Esophagus squamous epithelium (tissue), 5 donors: ENCODE results near the gene GPX4. TPM values are rescaled to one million over a fixed set of nuclear protein-coding genes. Genes with fewer than 3 reads are reported as not detected.
A peak's percentile ranks its signal among the peaks of the same experiment; 100 is the strongest.

ENCODE experiments used
- DNase-seq: peaks from one replicate; lab custom pipeline; 2025; lab: John Stamatoyannopoulos, UW
- H3K27ac ChIP-seq, 4 donors: fragments of 200-600 bp; sonication (generic); one replicate each; pipeline ENCODE4 v1.5.1; 2016 to 2019; ENCODE audit warnings: mild to moderate bottlenecking in 1 of 4
- H3K27me3 ChIP-seq, 4 donors: fragments of 200-600 bp; sonication (generic); 1 replicate in 3 of 4; 2 replicates in 1 of 4; pipeline versions ENCODE4 v1.5.1 to v1.6.0; 2017 to 2021; ENCODE audit warnings: antibody characterized with exemption in 1 of 4
- H3K36me3 ChIP-seq, 3 donors: fragments of 200-600 bp; sonication (generic); one replicate each; pipeline ENCODE4 v1.5.1; 2016 to 2019
- H3K4me1 ChIP-seq, 3 donors: fragments of 200-600 bp; sonication (generic); one replicate each; pipeline ENCODE4 v1.5.1; 2017 to 2019
- H3K4me3 ChIP-seq, 4 donors: fragments of 200-600 bp; sonication (generic); 1 replicate in 3 of 4; 2 replicates in 1 of 4; pipeline ENCODE4 v1.5.1; 2016 to 2019; ENCODE audit warnings: mild to moderate bottlenecking in 2 of 4, moderate library complexity in 1 of 4
- H3K9me3 ChIP-seq, 3 donors: fragments of 200-600 bp; sonication (generic); one replicate each; pipeline ENCODE4 v1.5.1; 2016 to 2019
- CTCF ChIP-seq, 6 experiments: fragments of 450-650 bp in 4 of 6; fragments of 200-600 bp in 2 of 6; sonication (generic) in 2 of 6; IDR thresholded peaks; one replicate each; pipeline ENCODE4 v1.5.1; 2016 to 2019; ENCODE audit warnings: antibody characterized with exemption in 6 of 6, mild to moderate bottlenecking in 4 of 6, moderate library complexity in 4 of 6
- POLR2A ChIP-seq, 4 donors: fragments of 450-650 bp; IDR thresholded peaks; one replicate each; pipeline ENCODE4 v1.6.1; 2017; ENCODE audit warnings: antibody characterized with exemption in 4 of 4, mild to moderate bottlenecking in 4 of 4, moderate library complexity in 3 of 4
- WGBS, 2 donors: methylation state at CpG; one replicate each; pipeline ENCODE4 v1.1.5; 2018; 5-methylcytosine and 5-hydroxymethylcytosine counted together
- intact Hi-C: fragments of 100-400 bp; cut with DNase I; formaldehyde crosslinking; loops from one replicate; pipeline ENCODE4 v1.15.0; 2022
- total RNA-seq, 4 donors: library from RNA; depleted of rRNA; stranded (reverse); fragments of >200 nt; gene quantifications; one replicate each; pipeline ENCODE4 v1.1.0, GENCODE V29; 2016
- donor health status: DM: yes; HTN: yes; CAD: no.

The GPX4 gene
- total RNA-seq, 4 donors from 2014 or later = 108 to 405 (median 244) TPM

GRCh38 chr19:1122972-1123363, 19.2 kb downstream of the GPX4 start:
- Histone ChIP-seq H3K4me3 (no peak overlapping the region), H3K36me3 (peaks cover 79 to 100% (median 83%) of the 10 kb centered on the region in 3 donors), H3K4me1 (peaks cover 17 to 58% (median 38%) of the 10 kb centered on the region in 3 donors), H3K27ac (peak overlapping the region in 3 of 4 donors; percentile 35 to 47 (median 36)), H3K27me3 (no peaks in the 10 kb centered on the region), H3K9me3 (no peaks in the 10 kb centered on the region)
- intact Hi-C loops = no loop called here
- no peak for DNase-seq
- WGBS, 2 donors = 13 to 35% methylated on average over 3 to 9 of the region's 21 CpGs
- TF ChIP-seq POLR2A (IDR thresholded peaks at IDR 0.05) (no peak), CTCF (IDR thresholded peaks at IDR 0.05) (no peak)

GRCh38 chr19:1123381-1123780, 19.6 kb downstream of the GPX4 start:
- 97% methylated on average over 10 of the region's 20 CpGs; no CpG with 5 or more reads in 1 of the 2 donors for WGBS, 2 donors

GRCh38 chr19:1123885-1124677, 20.3 kb downstream of the GPX4 start:
- peak overlapping the region; percentile 4 to 47 (median 36) for H3K27ac ChIP-seq
- H3K27me3 ChIP-seq = no peaks in the 10 kb centered on the region
- no peaks in the 10 kb centered on the region for H3K9me3 ChIP-seq
- H3K4me1 ChIP-seq = peaks cover 22 to 65% (median 42%) of the 10 kb centered on the region in 3 donors
- no peak for DNase-seq
- intact Hi-C loops = no loop called here
- H3K4me3 ChIP-seq = no peak overlapping the region
- 76% methylated on average over 5 of the region's 23 CpGs; no CpG with 5 or more reads in 1 of the 2 donors for WGBS, 2 donors
- no peak for TF ChIP-seq POLR2A (IDR thresholded peaks at IDR 0.05)
- no peak for TF ChIP-seq CTCF (IDR thresholded peaks at IDR 0.05)
- H3K36me3 ChIP-seq = peaks cover 71 to 96% (median 75%) of the 10 kb centered on the region in 3 donors

More at GRCh38 chr19:1123381-1123780, 19.6 kb downstream of the GPX4 start:
- Histone ChIP-seq H3K4me1 (peaks cover 17 to 58% (median 36%) of the 10 kb centered on the region in 3 donors), H3K36me3 (peaks cover 76 to 100% (median 82%) of the 10 kb centered on the region in 3 donors), H3K9me3 (no peaks in the 10 kb centered on the region), H3K27me3 (no peaks in the 10 kb centered on the region), H3K4me3 (no peak overlapping the region), H3K27ac (peak overlapping the region; percentile 4 to 47 (median 36))
- intact Hi-C loops = no loop called here
- TF ChIP-seq CTCF (IDR thresholded peaks at IDR 0.05) (no peak), POLR2A (IDR thresholded peaks at IDR 0.05) (no peak)
- DNase-seq = no peak

GRCh38 chr19:1125601-1126467, 22.0 kb downstream of the GPX4 start:
- Histone ChIP-seq H3K27me3 (no peaks in the 10 kb centered on the region), H3K4me1 (peaks cover 40 to 82% (median 60%) of the 10 kb centered on the region in 3 donors), H3K9me3 (no peaks in the 10 kb centered on the region), H3K36me3 (peaks cover 53 to 90% (median 57%) of the 10 kb centered on the region in 3 donors), H3K27ac (peak overlapping the region; percentile 40 to 64 (median 56)), H3K4me3 (no peak overlapping the region)
- intact Hi-C loops = no loop called here
- TF ChIP-seq CTCF (IDR thresholded peaks at IDR 0.05) = no peak
- TF ChIP-seq POLR2A (IDR thresholded peaks at IDR 0.05) = no peak
- no peak for DNase-seq
- 62 to 71% methylated on average over 30 to 33 of the region's 33 CpGs for WGBS, 2 donors
